Smooth muscle cell of trachea (primary cell): ENCODE measurements around the gene LEMD1. TPM values are rescaled to one million over a fixed set of nuclear protein-coding genes. Genes with fewer than 3 reads are reported as not detected.

Experiments used
- total RNA-seq: library from RNA; depleted of rRNA; stranded (reverse); fragments of >200 nt; gene quantifications from 2 replicates; pipeline ENCODE4 v1.2.1, GENCODE V29; 2014

The LEMD1 gene, protein sequence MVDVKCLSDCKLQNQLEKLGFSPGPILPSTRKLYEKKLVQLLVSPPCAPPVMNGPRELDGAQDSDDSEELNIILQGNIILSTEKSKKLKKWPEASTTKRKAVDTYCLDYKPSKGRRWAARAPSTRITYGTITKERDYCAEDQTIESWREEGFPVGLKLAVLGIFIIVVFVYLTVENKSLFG
- not detected in 2 replicates for total RNA-seq

GRCh38 chr1:205421798-205422197 is at the start of gene LEMD1:
LEMD1 (minus strand) TSS chr1:205422056; CDS start chr1:205420536, 1,520 bp downstream.

GRCh38 chr1:205455581-205456382 is 33.9 kb upstream of the LEMD1 start, which contains the start of gene BLACAT1:
BLACAT1 (minus strand) TSS chr1:205456045.

DNA sequence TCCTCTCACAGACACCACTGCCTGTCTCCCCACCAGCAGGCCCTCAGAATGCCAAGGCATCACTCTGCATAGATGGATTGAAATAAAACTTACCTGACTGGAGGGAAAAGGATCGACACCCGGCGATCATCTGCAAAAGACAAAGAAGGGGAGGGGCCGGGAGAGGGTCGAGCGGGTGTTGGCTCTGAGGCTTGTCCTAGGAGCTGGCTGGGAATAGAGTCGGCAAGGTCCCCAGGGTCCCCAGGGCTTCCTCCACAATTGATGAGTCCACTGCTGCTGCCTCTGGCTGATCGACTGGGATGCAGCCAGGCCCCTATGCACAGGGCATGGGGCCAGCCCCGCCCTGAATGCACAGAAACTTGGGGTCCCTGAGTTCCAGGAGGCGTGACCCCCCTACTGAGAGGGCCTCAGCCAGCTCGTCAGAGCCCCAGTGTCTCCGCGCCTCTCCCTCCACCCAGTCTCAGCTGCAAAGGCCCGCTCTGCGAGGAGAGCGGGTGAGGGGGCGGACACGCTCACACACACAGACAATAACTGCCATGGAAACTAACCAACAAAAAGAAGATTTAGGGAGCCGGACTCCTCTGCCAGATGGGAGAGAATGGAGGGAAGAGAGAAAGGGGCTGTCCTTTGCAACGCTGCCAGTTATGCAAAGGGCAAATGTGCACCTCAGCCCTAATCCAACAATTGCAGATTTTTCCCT is 65.3 kb downstream of the LEMD1 start, which contains the start of gene KLHDC8A:
KLHDC8A (minus strand) TSS at position 483 of the 700 bp plus-strand sequence. CDS start 13,318 bp downstream, outside the sequence.

Other genes with a start within 250 kb of the LEMD1 start
- gene DSTYK, start 210.4 kb downstream of the LEMD1 start, total RNA-seq: 35.2 and 38.4 TPM in 2 replicates
- 5.2 and 6.1 TPM in 2 replicates for gene TMCC2, start 194.1 kb downstream of the LEMD1 start, total RNA-seq
- gene NUAK2, start 100.3 kb downstream of the LEMD1 start, total RNA-seq: 0.87 and 2.8 TPM in 2 replicates
- gene KLHDC8A, start 65.1 kb downstream of the LEMD1 start, total RNA-seq: not detected in 2 replicates
- gene BLACAT1, start 34.0 kb upstream of the LEMD1 start, total RNA-seq: under 0.01 TPM in 1 of 2 replicates, not detected in the other
- 1.3 TPM in 1 of 2 replicates, not detected in the other for gene CDK18, start 82.6 kb upstream of the LEMD1 start, total RNA-seq
- gene ELK4, start 210.0 kb upstream of the LEMD1 start, total RNA-seq: 9.3 and 14.0 TPM in 2 replicates